ENCODE results near the gene LMNTD2. TPM values are rescaled to one million over a fixed set of nuclear protein-coding genes. Genes with fewer than 3 reads are reported as not detected.

LMNTD2 gene
- total RNA-seq, 4 donors from 2014 or later = 7.6 to 20.4 (median 11.2) TPM

- no peak overlapping the region for H3K4me3 ChIP-seq (ENCODE audit: low read depth, poor library complexity, severe bottlenecking)
- no peak for TF ChIP-seq POLR2A (IDR thresholded peaks at IDR 0.05)
- no peak for TF ChIP-seq CTCF (IDR thresholded peaks at IDR 0.05)
- WGBS, 2 donors = 94 to 95% methylated on average over 22 of the region's 22 CpGs
- DNase-seq (ENCODE audit: low spot score in 2 of 2) = no peak
- intact Hi-C loops (cut with DNase I; ENCODE audit: low total_unique reads) = no loop called here
Measured at GRCh38 chr11:592501-592900, 32.0 kb upstream of the LMNTD2 start.

GRCh38 chr11:590997-591396 lies 30.5 kb upstream of the LMNTD2 start:
- 80 to 81% methylated on average over 11 of the region's 11 CpGs for WGBS, 2 donors
- DNase-seq (ENCODE audit: low spot score in 2 of 2) = no peak
- TF ChIP-seq CTCF (IDR thresholded peaks at IDR 0.05) = no peak
- TF ChIP-seq POLR2A (IDR thresholded peaks at IDR 0.05) = no peak
- no peak overlapping the region for H3K4me3 ChIP-seq (ENCODE audit: low read depth, poor library complexity, severe bottlenecking)
- intact Hi-C loops (cut with DNase I; ENCODE audit: low total_unique reads) = no loop called here

- TF ChIP-seq CTCF (IDR thresholded peaks at IDR 0.05) = no peak
- no peak for TF ChIP-seq POLR2A (IDR thresholded peaks at IDR 0.05)
- no peak for DNase-seq (ENCODE audit: low spot score in 2 of 2)
- H3K4me3 ChIP-seq (ENCODE audit: low read depth, poor library complexity, severe bottlenecking) = no peak overlapping the region
- WGBS, 2 donors = 90 to 92% methylated on average over 25 to 26 of the region's 26 CpGs
- intact Hi-C loops (cut with DNase I; ENCODE audit: low total_unique reads) = no loop called here
Measured at GRCh38 chr11:589798-590197, 29.3 kb upstream of the LMNTD2 start.

GRCh38 chr11:587978-588380 lies 27.4 kb upstream of the LMNTD2 start:
- 78 to 80% methylated on average over 6 of the region's 6 CpGs for WGBS, 2 donors
- intact Hi-C loops (cut with DNase I; ENCODE audit: low total_unique reads) = no loop called here
- no peak for DNase-seq (ENCODE audit: low spot score in 2 of 2)
- no peak overlapping the region for H3K4me3 ChIP-seq (ENCODE audit: low read depth, poor library complexity, severe bottlenecking)
- TF ChIP-seq POLR2A (IDR thresholded peaks at IDR 0.05) (no peak), CTCF (IDR thresholded peaks at IDR 0.05) (no peak)

- intact Hi-C loops (cut with DNase I; ENCODE audit: low total_unique reads) = no loop called here
- DNase-seq (ENCODE audit: low spot score in 2 of 2) = no peak
- TF ChIP-seq POLR2A (IDR thresholded peaks at IDR 0.05) = no peak
- no peak for TF ChIP-seq CTCF (IDR thresholded peaks at IDR 0.05)
- H3K4me3 ChIP-seq (ENCODE audit: low read depth, poor library complexity, severe bottlenecking) = no peak overlapping the region
- WGBS, 2 donors = 81 to 89% methylated on average over 8 of the region's 8 CpGs
Measured at GRCh38 chr11:587546-587945, 27.0 kb upstream of the LMNTD2 start.
